Heart right ventricle (tissue), 16 donors: ENCODE data around the gene CHPF. TPM values are rescaled to one million over a fixed set of nuclear protein-coding genes. Genes with fewer than 3 reads are reported as not detected.

ENCODE experiments used
- ATAC-seq, 8 donors: fragments of 200-7000 bp; cut with Tn5 transposase; one replicate each; pipeline ENCODE4 v1.9.1; 2020; ENCODE audit warnings: mild to moderate bottlenecking in 8 of 8, moderate library complexity in 8 of 8, moderate number of reproducible peaks in 1 of 8
- DNase-seq, 2 donors: peaks; one replicate each; pipeline ENCODE4 v3.0.0-alpha.2; 2020
- H3K27ac ChIP-seq, 10 donors: fragments of 200-600 bp; sonication (generic) in 2 of 10; one replicate each; pipeline versions ENCODE4 v1.5.0 to v1.8.0; 2020 to 2022; ENCODE audit warnings: mild to moderate bottlenecking in 3 of 10
- H3K27me3 ChIP-seq, 7 donors: fragments of 200-600 bp; one replicate each; pipeline ENCODE4 v1.8.0; 2021 to 2022; ENCODE audit warnings: mild to moderate bottlenecking in 2 of 7
- H3K36me3 ChIP-seq, 9 donors: fragments of 200-600 bp; sonication (generic) in 1 of 9; one replicate each; pipeline versions ENCODE4 v1.5.0 to v1.8.0; 2020 to 2022; ENCODE audit warnings: mild to moderate bottlenecking in 2 of 9
- H3K4me1 ChIP-seq, 9 donors: fragments of 200-600 bp; sonication (generic) in 1 of 9; one replicate each; pipeline versions ENCODE4 v1.5.0 to v1.8.0; 2020 to 2022; ENCODE audit warnings: mild to moderate bottlenecking in 4 of 9
- H3K4me3 ChIP-seq, 10 donors: fragments of 200-600 bp; sonication (generic) in 2 of 10; one replicate each; pipeline versions ENCODE4 v1.5.0 to v1.8.0; 2020 to 2022; ENCODE audit warnings: mild to moderate bottlenecking in 7 of 10, moderate library complexity in 2 of 10
- H3K9me3 ChIP-seq, 11 donors: fragments of 200-600 bp in 10 of 11; sonication (generic) in 2 of 11; one replicate each; pipeline versions ENCODE4 v1.5.0 to v1.8.0; 2013 to 2022; ENCODE audit warnings: mild to moderate bottlenecking in 2 of 11, control low read depth in 1 of 11, moderate library complexity in 1 of 11
- WGBS, 2 donors: extraction: QIAGEN DNeasy Blood & Tissue Kit; methylation state at CpG; one replicate each; pipeline ENCODE4 v1.1.7; 2013; ENCODE audit warnings: inconsistent platforms in 1 of 2; 5-methylcytosine and 5-hydroxymethylcytosine counted together
- intact Hi-C, 10 donors: fragments of 100-400 bp; cut with DNase I; formaldehyde crosslinking; loops; one replicate each; pipeline versions ENCODE4 v1.11.1 to v1.14.2; 2022
- polyA plus RNA-seq, 2 donors: library from polyadenylated mRNA; stranded (reverse); fragments of 200-250 nt; gene quantifications; one replicate each; pipeline ENCODE4 v1.2.3, GENCODE V29; 2013
- total RNA-seq, 10 donors: library from RNA; stranded (reverse); fragmentation: NEBNext Ultra II Directional in 3 of 10; extraction: Animal tissue kit (Norgen Biotek cat#: 25700) in 3 of 10; gene quantifications; one replicate each; pipeline versions ENCODE4 v1.2.1 to v1.2.4, GENCODE V29; 2021 to 2023
- TF ChIP-seq, protein P1 (sequence below), 9 donors: fragments of 200-600 bp; sonication (generic) in 2 of 9; IDR thresholded peaks; one replicate each; pipeline versions ENCODE4 v1.5.0 to v1.8.0; 2021 to 2022; ENCODE audit warnings: antibody characterized with exemption in 9 of 9, mild to moderate bottlenecking in 5 of 9, moderate library complexity in 1 of 9
- donor health status: Arrhythmogenic right ventricular cardiomyopathy.
- donor health status: ischemic (EF 13 %, LVEDD 7.1; RV severe dilation, severe dysfunction).
- donor health status: healthy with polysubstance abuse.
- donor health status: DM: no; HTN: yes; CAD: no.
- donor health status: DM: no; HTN: no; CAD: no.
- donor health status: ischemic (EF 25% LVEDD 6.9; RV normal size, moderate dysfunction).
- donor health status: ischemic (EF 25% LVEDD 5.7; RV mildly dilated, moderate dysfunction).
- donor health status: healthy.
- donor health status: DM: yes; HTN: yes; CAD: no.
- donor health status: Ischemic cardiomyopathy.
- donor health status: ischemic (EF 35%, LVEDD 5.7; RV mildly dilated, moderate dysfunction).
- donor health status: nonischemic (EF 11% LVEDD 7.7; RV severe dilation, severe dysfunction).
- donor health status: DM: yes; HTN: yes; CAD: no.
- donor health status: PGD.
- donor health status: ischemic (EF 29% LVEDD 5.4; RV normal size, mild dysfunction).
- donor health status: nonischemic (EF 23%, LVEDD 6.1; RV moderate dilation, normal function).

Gene CHPF
- total and polyA plus RNA-seq, 12 donors: 66.5 to 221 (median 95.9) TPM

- Histone ChIP-seq H3K4me3 (no peak overlapping the region), H3K27ac (no peak overlapping the region), H3K27me3 (peaks cover 0 to 31% (median 0%) of the 10 kb centered on the region in 7 donors), H3K36me3 (peaks cover 0 to 68% (median 12%) of the 10 kb centered on the region in 9 donors), H3K4me1 (peaks cover 2 to 33% (median 13%) of the 10 kb centered on the region in 9 donors), H3K9me3 (no peaks in the 10 kb centered on the region)
- ATAC-seq (no peak), DNase-seq (peak in 1 of 2 donors; percentile 13)
- WGBS, 2 donors: 90 to 94% methylated on average over 18 of the region's 18 CpGs
- TF ChIP-seq, protein P1, sequence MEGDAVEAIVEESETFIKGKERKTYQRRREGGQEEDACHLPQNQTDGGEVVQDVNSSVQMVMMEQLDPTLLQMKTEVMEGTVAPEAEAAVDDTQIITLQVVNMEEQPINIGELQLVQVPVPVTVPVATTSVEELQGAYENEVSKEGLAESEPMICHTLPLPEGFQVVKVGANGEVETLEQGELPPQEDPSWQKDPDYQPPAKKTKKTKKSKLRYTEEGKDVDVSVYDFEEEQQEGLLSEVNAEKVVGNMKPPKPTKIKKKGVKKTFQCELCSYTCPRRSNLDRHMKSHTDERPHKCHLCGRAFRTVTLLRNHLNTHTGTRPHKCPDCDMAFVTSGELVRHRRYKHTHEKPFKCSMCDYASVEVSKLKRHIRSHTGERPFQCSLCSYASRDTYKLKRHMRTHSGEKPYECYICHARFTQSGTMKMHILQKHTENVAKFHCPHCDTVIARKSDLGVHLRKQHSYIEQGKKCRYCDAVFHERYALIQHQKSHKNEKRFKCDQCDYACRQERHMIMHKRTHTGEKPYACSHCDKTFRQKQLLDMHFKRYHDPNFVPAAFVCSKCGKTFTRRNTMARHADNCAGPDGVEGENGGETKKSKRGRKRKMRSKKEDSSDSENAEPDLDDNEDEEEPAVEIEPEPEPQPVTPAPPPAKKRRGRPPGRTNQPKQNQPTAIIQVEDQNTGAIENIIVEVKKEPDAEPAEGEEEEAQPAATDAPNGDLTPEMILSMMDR (IDR thresholded peaks at IDR 0.05): no peak
- intact Hi-C loops: loop anchor here in 2 of 10 donors (5.0 to 10.0 kb wide), 2 partner anchors 60 to 68 kb away; partner anchors contain the start of gene SLC4A3 (in 1 of the 2)
These were observed 23.5 kb upstream of the CHPF start for GRCh38 chr2:219567131-219567530.

- H3K36me3 ChIP-seq: peaks cover 0 to 73% (median 12%) of the 10 kb centered on the region in 9 donors
- DNase-seq (no peak), ATAC-seq (no peak)
- TF ChIP-seq, protein P1 (IDR thresholded peaks at IDR 0.05): no peak
- no peak overlapping the region for H3K27ac ChIP-seq
- intact Hi-C loops: loop anchor here in 2 of 10 donors (5.0 to 10.0 kb wide), 2 partner anchors 61 to 68 kb away; partner anchors contain the start of gene SLC4A3 (in 1 of the 2)
- WGBS, 2 donors: 86 to 89% methylated on average over 11 of the region's 11 CpGs
- H3K4me3 ChIP-seq: no peak overlapping the region
- H3K9me3 ChIP-seq: no peaks in the 10 kb centered on the region
- peaks cover 2 to 33% (median 13%) of the 10 kb centered on the region in 9 donors for H3K4me1 ChIP-seq
- peaks cover 0 to 28% (median 0%) of the 10 kb centered on the region in 7 donors for H3K27me3 ChIP-seq
These were observed 23.0 kb upstream of the CHPF start for GRCh38 chr2:219566640-219567039.

- H3K9me3 ChIP-seq: no peaks in the 10 kb centered on the region
- peaks cover 2 to 42% (median 11%) of the 10 kb centered on the region in 9 donors for H3K4me1 ChIP-seq
- TF ChIP-seq, protein P1 (IDR thresholded peaks at IDR 0.05): no peak
- peaks cover 0 to 74% (median 12%) of the 10 kb centered on the region in 9 donors for H3K36me3 ChIP-seq
- no peak overlapping the region for H3K4me3 ChIP-seq
- no peak for DNase-seq
- H3K27ac ChIP-seq: no peak overlapping the region
- intact Hi-C loops: loop anchor here in 2 of 10 donors (5.0 to 10.0 kb wide), 2 partner anchors 62 to 69 kb away; partner anchors contain the start of gene SLC4A3 (in 1 of the 2)
- ATAC-seq: no peak
- peaks cover 0 to 17% (median 0%) of the 10 kb centered on the region in 7 donors for H3K27me3 ChIP-seq
- 64 to 73% methylated on average over 21 of the region's 21 CpGs for WGBS, 2 donors
These were observed 21.8 kb upstream of the CHPF start for GRCh38 chr2:219565130-219566080.

DNA sequence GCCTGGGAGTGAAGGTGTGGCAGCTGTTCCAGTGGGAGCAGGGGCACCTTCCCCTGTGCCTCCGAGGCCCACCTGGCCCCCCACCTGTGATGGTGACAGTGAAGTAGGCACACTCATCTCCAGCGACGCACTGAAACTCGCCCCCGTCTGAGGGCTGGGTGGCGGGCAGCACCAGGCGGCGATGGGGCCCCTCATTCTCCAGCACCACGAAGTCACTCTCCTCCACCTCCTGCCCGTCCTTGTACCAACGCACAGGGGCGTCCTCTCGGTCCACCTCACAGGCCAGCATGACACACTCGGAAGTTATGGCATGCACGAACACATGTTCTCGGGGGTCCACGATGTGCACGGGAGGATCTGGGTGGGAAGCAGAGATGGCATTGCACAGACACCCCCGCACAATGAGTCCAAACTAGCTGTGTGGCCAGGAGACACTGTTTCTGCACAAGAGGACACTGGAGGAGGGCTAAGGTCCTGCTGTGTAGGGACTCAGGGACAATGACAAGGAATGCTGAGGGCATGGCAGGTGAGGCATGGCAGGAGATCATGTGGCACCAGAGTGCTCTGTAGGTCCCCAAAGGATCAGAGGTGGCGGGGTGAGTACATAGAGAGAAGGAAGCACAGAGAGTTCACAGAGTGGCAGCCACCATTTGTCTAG is 19.8 kb upstream of the CHPF start:
- Histone ChIP-seq H3K36me3 (peaks cover 0 to 70% (median 12%) of the 10 kb centered on the region in 9 donors), H3K27ac (no peak overlapping the region), H3K9me3 (no peaks in the 10 kb centered on the region), H3K4me3 (no peak overlapping the region), H3K4me1 (peaks cover 0 to 28% (median 3%) of the 10 kb centered on the region in 9 donors), H3K27me3 (no peaks in the 10 kb centered on the region)
- WGBS, 2 donors: 93 to 94% methylated on average over 20 of the region's 20 CpGs
- DNase-seq (no peak), ATAC-seq (no peak)
- TF ChIP-seq, protein P1 (IDR thresholded peaks at IDR 0.05): no peak
- intact Hi-C loops: loop anchor here in 1 of 10 donors (10.0 kb wide), 1 partner anchor 71 kb away; no protein-coding TSS in a partner anchor
